BLaER1 (cell line): ENCODE measurements around the gene GADD45A.
"Not testable (repeated sequence)": the region's sequence is repeated elsewhere in the genome, so short reads cannot be mapped to it uniquely, and the experiment has no call there.

Experiments
- H3K27ac ChIP-seq: shearing (Covaris generic); formaldehyde crosslinking; 2 replicates; pipeline ENCODE4 v1.8.1; 2022
- H3K27me3 ChIP-seq: shearing (Covaris generic); formaldehyde crosslinking; 2 replicates; pipeline ENCODE4 v1.8.1; 2022
- H3K36me3 ChIP-seq: shearing (Covaris generic); formaldehyde crosslinking; 2 replicates; pipeline ENCODE4 v1.8.1; 2022
- H3K4me1 ChIP-seq: shearing (Covaris generic); formaldehyde crosslinking; 2 replicates; pipeline ENCODE4 v1.8.1; 2022
- H3K4me2 ChIP-seq: shearing (Covaris generic); formaldehyde crosslinking; 2 replicates; pipeline ENCODE4 v1.8.1; 2022
- H3K4me3 ChIP-seq: shearing (Covaris generic); formaldehyde crosslinking; 2 replicates; pipeline ENCODE4 v1.8.1; 2022
- H3K9ac ChIP-seq: shearing (Covaris generic); formaldehyde crosslinking; 2 replicates; pipeline ENCODE4 v1.8.1; 2022
- H3K9me3 ChIP-seq: shearing (Covaris generic); formaldehyde crosslinking; 2 replicates; pipeline ENCODE4 v1.8.1; 2022
- H4K20me1 ChIP-seq: shearing (Covaris generic); formaldehyde crosslinking; 2 replicates; pipeline ENCODE4 v1.8.1; 2022
- Cebpa-rat ChIP-seq: shearing (Covaris generic); IDR thresholded peaks from 2 replicates; pipeline ENCODE4 v1.8.1; 2022

The GADD45A gene

GRCh38 chr1:67648582-67649326 is 36.2 kb upstream of the GADD45A start:
- no peak overlapping the region for H3K9ac ChIP-seq
- H3K4me1 ChIP-seq = no peaks in the 10 kb centered on the region
- H3K36me3 ChIP-seq = no peaks in the 10 kb centered on the region
- no peaks in the 10 kb centered on the region for H3K27me3 ChIP-seq
- no peak overlapping the region for H3K27ac ChIP-seq
- no peaks in the 10 kb centered on the region for H3K9me3 ChIP-seq
- no peak overlapping the region for H3K4me3 ChIP-seq
- no peak overlapping the region for H3K4me2 ChIP-seq
- TF ChIP-seq Cebpa-rat = no peak
- no peaks in the 10 kb centered on the region for H4K20me1 ChIP-seq

GRCh38 chr1:67650061-67650460 is 34.9 kb upstream of the GADD45A start:
- Histone ChIP-seq H3K4me1 (no peaks in the 10 kb centered on the region), H3K4me3 (no peak overlapping the region), H3K4me2 (no peak overlapping the region), H3K9me3 (no peaks in the 10 kb centered on the region), H3K9ac (no peak overlapping the region), H3K27me3 (no peaks in the 10 kb centered on the region), H3K27ac (no peak overlapping the region), H4K20me1 (no peaks in the 10 kb centered on the region), H3K36me3 (no peaks in the 10 kb centered on the region)
- TF ChIP-seq Cebpa-rat = no peak

GRCh38 chr1:67651031-67651430 is 34.0 kb upstream of the GADD45A start:
- Histone ChIP-seq H3K36me3 (no peaks in the 10 kb centered on the region), H3K27ac (no peak overlapping the region), H3K4me2 (no peak overlapping the region)

GRCh38 chr1:67652800-67653199 is 32.2 kb upstream of the GADD45A start:
- Histone ChIP-seq H3K9ac (no peak overlapping the region), H3K4me2 (no peak overlapping the region), H3K4me1 (no peaks in the 10 kb centered on the region), H3K27me3 (no peaks in the 10 kb centered on the region), H3K36me3 (no peaks in the 10 kb centered on the region), H3K9me3 (no peaks in the 10 kb centered on the region), H3K4me3 (no peak overlapping the region), H3K27ac (no peak overlapping the region), H4K20me1 (no peaks in the 10 kb centered on the region)
- no peak for TF ChIP-seq Cebpa-rat

More at GRCh38 chr1:67651031-67651430, 34.0 kb upstream of the GADD45A start:
- Histone ChIP-seq H3K9me3 (no peaks in the 10 kb centered on the region), H4K20me1 (no peaks in the 10 kb centered on the region), H3K27me3 (no peaks in the 10 kb centered on the region), H3K4me1 (no peaks in the 10 kb centered on the region), H3K4me3 (no peak overlapping the region), H3K9ac (no peak overlapping the region)
- TF ChIP-seq Cebpa-rat = no peak

GRCh38 chr1:67653304-67653703 is 31.7 kb upstream of the GADD45A start:
- H3K27ac ChIP-seq = no peak overlapping the region
- no peak for TF ChIP-seq Cebpa-rat
- H3K9ac ChIP-seq = no peak overlapping the region
- H4K20me1 ChIP-seq = no peaks in the 10 kb centered on the region
- H3K4me2 ChIP-seq = no peak overlapping the region
- H3K9me3 ChIP-seq = no peaks in the 10 kb centered on the region
- no peak overlapping the region for H3K4me3 ChIP-seq
- no peaks in the 10 kb centered on the region for H3K27me3 ChIP-seq
- H3K36me3 ChIP-seq = no peaks in the 10 kb centered on the region
- H3K4me1 ChIP-seq = no peaks in the 10 kb centered on the region

- H4K20me1 ChIP-seq = no peaks in the 10 kb centered on the region
- H3K36me3 ChIP-seq = no peaks in the 10 kb centered on the region
- H3K27ac ChIP-seq = no peak overlapping the region
- no peak for TF ChIP-seq Cebpa-rat
- H3K4me1 ChIP-seq = no peaks in the 10 kb centered on the region
- H3K9me3 ChIP-seq = no peaks in the 10 kb centered on the region
- no peak overlapping the region for H3K9ac ChIP-seq
- no peak overlapping the region for H3K4me2 ChIP-seq
- no peak overlapping the region for H3K4me3 ChIP-seq
- H3K27me3 ChIP-seq = no peaks in the 10 kb centered on the region
Measured at GRCh38 chr1:67655581-67655980, 29.4 kb upstream of the GADD45A start.

GRCh38 chr1:67657152-67657551 is 27.8 kb upstream of the GADD45A start:
- not testable (repeated sequence) for H4K20me1 ChIP-seq, H3K27ac ChIP-seq, H3K9me3 ChIP-seq, H3K9ac ChIP-seq, H3K4me3 ChIP-seq, H3K4me1 ChIP-seq, H3K36me3 ChIP-seq, H3K27me3 ChIP-seq, H3K4me2 ChIP-seq

- no peak for TF ChIP-seq Cebpa-rat
- H3K4me1 ChIP-seq = no peaks in the 10 kb centered on the region
- H4K20me1 ChIP-seq = no peaks in the 10 kb centered on the region
- H3K4me3 ChIP-seq = no peak overlapping the region
- no peak overlapping the region for H3K9ac ChIP-seq
- H3K4me2 ChIP-seq = no peak overlapping the region
- no peaks in the 10 kb centered on the region for H3K9me3 ChIP-seq
- no peaks in the 10 kb centered on the region for H3K36me3 ChIP-seq
- no peak overlapping the region for H3K27ac ChIP-seq
- no peaks in the 10 kb centered on the region for H3K27me3 ChIP-seq
Measured at GRCh38 chr1:67659229-67659628, 25.8 kb upstream of the GADD45A start.

GRCh38 chr1:67662884-67663283 is 22.1 kb upstream of the GADD45A start:
- TF ChIP-seq Cebpa-rat = no peak
- no peaks in the 10 kb centered on the region for H3K36me3 ChIP-seq
- no peaks in the 10 kb centered on the region for H3K9me3 ChIP-seq
- no peak overlapping the region for H3K4me3 ChIP-seq
- H3K4me1 ChIP-seq = no peaks in the 10 kb centered on the region
- H3K27ac ChIP-seq = no peak overlapping the region
- no peak overlapping the region for H3K4me2 ChIP-seq
- no peak overlapping the region for H3K9ac ChIP-seq
- no peaks in the 10 kb centered on the region for H4K20me1 ChIP-seq
- H3K27me3 ChIP-seq = no peaks in the 10 kb centered on the region

- Histone ChIP-seq H3K9me3 (no peaks in the 10 kb centered on the region), H3K4me2 (no peak overlapping the region), H3K27ac (no peak overlapping the region), H3K9ac (no peak overlapping the region), H3K4me3 (no peak overlapping the region), H3K36me3 (no peaks in the 10 kb centered on the region), H4K20me1 (no peaks in the 10 kb centered on the region), H3K27me3 (no peaks in the 10 kb centered on the region), H3K4me1 (no peaks in the 10 kb centered on the region)
- no peak for TF ChIP-seq Cebpa-rat
Measured at GRCh38 chr1:67664048-67664447, 21.0 kb upstream of the GADD45A start.

GRCh38 chr1:67665307-67665706 is 19.7 kb upstream of the GADD45A start:
- not testable (repeated sequence) for H3K27ac ChIP-seq, H3K4me2 ChIP-seq, H3K4me3 ChIP-seq, H3K4me1 ChIP-seq, H3K36me3 ChIP-seq, H3K9ac ChIP-seq, H3K27me3 ChIP-seq, H3K9me3 ChIP-seq, H4K20me1 ChIP-seq
